Ishikawa (cell line): ENCODE measurements around the gene TLE6.

Source experiments
- CEBPB ChIP-seq: IDR thresholded peaks from 2 replicates; pipeline ENCODE4 v1.6.1; 2012
- CREB1 ChIP-seq: IDR thresholded peaks from 2 replicates; pipeline ENCODE4 v1.6.1; 2012; ENCODE audit warnings: low read depth
- EGR1 ChIP-seq: IDR thresholded peaks from 2 replicates; pipeline ENCODE4 v1.6.1; 2012
- EP300 ChIP-seq: IDR thresholded peaks from 2 replicates; pipeline ENCODE4 v1.6.1; 2012; ENCODE audit warnings: borderline replicate concordance
- FOXM1 ChIP-seq: IDR thresholded peaks from 2 replicates; pipeline ENCODE4 v1.6.1; 2012; ENCODE audit warnings: low read depth, borderline replicate concordance
- NFIC ChIP-seq: IDR thresholded peaks from 2 replicates; pipeline ENCODE4 v1.6.1; 2012
- RAD21 ChIP-seq: IDR thresholded peaks from 2 replicates; pipeline ENCODE4 v1.6.1; 2012; ENCODE audit warnings: low read depth
- TAF1 ChIP-seq: IDR thresholded peaks from 2 replicates; pipeline ENCODE4 v1.6.1; 2012; ENCODE audit warnings: low read depth, mild to moderate bottlenecking
- TCF12 ChIP-seq: IDR thresholded peaks from 2 replicates; pipeline ENCODE4 v1.6.1; 2012; ENCODE audit warnings: low read depth
- TEAD4 ChIP-seq: IDR thresholded peaks from 2 replicates; pipeline ENCODE4 v1.6.1; 2012
- YY1 ChIP-seq: IDR thresholded peaks from 2 replicates; pipeline ENCODE4 v1.6.1; 2012; ENCODE audit warnings: low read depth
- ZBTB7A ChIP-seq: IDR thresholded peaks from 2 replicates; pipeline ENCODE4 v1.6.1; 2012; ENCODE audit warnings: low read depth
- TF ChIP-seq, protein P1 (sequence below): IDR thresholded peaks from 2 replicates; pipeline ENCODE4 v1.6.1; 2012
- TF ChIP-seq, protein P2 (sequence below): IDR thresholded peaks from 2 replicates; pipeline ENCODE4 v1.6.1; 2012
- TF ChIP-seq, protein P3 (sequence below): IDR thresholded peaks from 2 replicates; pipeline ENCODE4 v1.6.1; 2012; ENCODE audit warnings: low read depth, mild to moderate bottlenecking

Gene TLE6

DNA sequence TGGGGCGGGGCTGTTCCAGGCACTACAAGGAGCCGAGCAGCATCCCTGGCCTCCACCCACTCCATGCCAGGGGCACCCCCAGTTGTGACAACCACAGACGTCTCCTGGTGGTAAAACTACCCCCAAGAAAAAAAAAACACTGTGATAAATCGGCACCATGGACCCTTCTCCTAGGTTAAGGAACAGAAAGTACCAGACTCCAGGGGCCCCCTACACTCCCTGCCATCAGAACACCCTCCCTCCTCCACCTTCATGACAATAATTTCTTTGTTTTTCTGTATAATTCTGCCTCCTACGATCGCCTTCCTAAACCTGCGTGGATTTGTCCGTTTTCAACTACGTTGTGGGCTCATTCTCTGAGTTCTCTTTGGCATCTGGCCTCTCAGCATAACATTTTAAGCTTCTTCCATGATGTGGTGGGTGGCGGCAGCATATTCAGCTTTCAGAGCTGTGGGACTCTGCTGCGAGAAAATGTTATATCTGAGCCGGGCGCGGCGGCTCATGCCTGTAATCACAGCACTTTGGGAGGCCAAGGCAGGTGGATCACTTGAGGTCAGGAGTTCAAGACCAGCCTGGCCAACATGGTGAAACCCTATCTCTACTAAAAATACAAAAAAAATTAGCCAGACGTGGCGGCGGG, 43.1 kb downstream of the TLE6 start:
- TF ChIP-seq CEBPB (no peak), TAF1 (no peak), TEAD4 (no peak), EGR1 (no peak), YY1 (no peak), EP300 (no peak)

DNA sequence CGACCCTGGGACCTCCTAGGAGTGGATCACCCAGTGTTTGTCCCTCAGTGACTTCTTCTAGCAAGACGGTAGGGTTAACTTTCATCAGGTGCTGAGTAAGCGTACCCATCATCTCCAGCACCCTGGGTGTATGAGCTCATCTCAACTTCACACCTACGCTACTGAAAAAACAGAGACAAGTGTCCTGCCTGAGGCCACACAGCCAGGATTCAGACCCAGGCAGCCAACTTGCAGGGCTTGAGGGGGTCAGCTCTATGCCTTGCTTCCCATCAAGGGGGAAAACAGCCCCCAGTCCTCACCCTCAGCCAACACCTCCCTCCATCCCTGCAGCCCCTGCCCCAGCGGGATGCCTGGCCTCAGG, 47.1 kb downstream of the TLE6 start:
- no peak for TF ChIP-seq EGR1
- TF ChIP-seq TCF12: no peak
- no peak for TF ChIP-seq ZBTB7A
- TF ChIP-seq, protein P1, sequence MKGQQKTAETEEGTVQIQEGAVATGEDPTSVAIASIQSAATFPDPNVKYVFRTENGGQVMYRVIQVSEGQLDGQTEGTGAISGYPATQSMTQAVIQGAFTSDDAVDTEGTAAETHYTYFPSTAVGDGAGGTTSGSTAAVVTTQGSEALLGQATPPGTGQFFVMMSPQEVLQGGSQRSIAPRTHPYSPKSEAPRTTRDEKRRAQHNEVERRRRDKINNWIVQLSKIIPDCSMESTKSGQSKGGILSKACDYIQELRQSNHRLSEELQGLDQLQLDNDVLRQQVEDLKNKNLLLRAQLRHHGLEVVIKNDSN: no peak
- no peak for TF ChIP-seq FOXM1
- TF ChIP-seq, protein P2, sequence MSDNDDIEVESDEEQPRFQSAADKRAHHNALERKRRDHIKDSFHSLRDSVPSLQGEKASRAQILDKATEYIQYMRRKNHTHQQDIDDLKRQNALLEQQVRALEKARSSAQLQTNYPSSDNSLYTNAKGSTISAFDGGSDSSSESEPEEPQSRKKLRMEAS: no peak
- TF ChIP-seq TAF1: no peak
- no peak for TF ChIP-seq NFIC
- no peak for TF ChIP-seq RAD21

DNA sequence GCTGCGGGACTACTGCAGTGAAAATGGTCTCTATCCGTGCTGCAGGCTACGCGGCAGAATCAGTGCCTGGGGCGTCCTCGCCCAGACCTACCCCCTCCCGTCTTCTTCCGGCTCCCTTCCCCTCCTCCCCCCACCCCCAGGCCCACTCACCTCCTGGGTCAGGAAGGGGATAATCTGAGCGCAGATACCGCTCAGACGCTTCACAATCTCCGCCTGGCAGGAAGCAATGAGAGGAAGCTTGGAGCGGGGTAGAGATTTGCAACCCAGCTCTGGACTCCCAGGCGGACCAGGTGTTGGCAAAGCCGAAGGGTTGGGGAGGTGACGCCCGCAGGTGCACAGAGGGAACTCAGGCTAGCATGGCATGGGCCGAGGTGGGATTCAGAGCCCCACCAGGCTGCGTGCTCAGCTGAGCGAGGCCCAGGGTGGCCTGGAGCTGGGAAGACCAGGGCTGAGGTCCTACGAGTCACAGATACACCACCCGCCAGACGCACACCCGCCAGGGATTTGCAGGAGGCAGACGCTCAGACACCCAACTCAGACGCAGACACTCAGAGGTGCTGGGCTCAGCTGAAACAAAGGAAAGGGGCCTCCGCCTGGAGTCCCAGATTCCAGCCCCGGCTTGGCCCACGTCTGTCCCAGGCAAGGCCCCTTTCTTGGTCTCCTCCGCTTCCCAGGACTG, 47.6 kb downstream of the TLE6 start:
- TF ChIP-seq YY1 (no peak), NFIC (no peak), EP300 (no peak), CEBPB (no peak), CREB1 (no peak), ZBTB7A (no peak), RAD21 (no peak), EGR1 (no peak), TAF1 (no peak), FOXM1 (no peak), TEAD4 (no peak), TCF12 (no peak)
- TF ChIP-seq, protein P1: no peak
- TF ChIP-seq, protein P3, sequence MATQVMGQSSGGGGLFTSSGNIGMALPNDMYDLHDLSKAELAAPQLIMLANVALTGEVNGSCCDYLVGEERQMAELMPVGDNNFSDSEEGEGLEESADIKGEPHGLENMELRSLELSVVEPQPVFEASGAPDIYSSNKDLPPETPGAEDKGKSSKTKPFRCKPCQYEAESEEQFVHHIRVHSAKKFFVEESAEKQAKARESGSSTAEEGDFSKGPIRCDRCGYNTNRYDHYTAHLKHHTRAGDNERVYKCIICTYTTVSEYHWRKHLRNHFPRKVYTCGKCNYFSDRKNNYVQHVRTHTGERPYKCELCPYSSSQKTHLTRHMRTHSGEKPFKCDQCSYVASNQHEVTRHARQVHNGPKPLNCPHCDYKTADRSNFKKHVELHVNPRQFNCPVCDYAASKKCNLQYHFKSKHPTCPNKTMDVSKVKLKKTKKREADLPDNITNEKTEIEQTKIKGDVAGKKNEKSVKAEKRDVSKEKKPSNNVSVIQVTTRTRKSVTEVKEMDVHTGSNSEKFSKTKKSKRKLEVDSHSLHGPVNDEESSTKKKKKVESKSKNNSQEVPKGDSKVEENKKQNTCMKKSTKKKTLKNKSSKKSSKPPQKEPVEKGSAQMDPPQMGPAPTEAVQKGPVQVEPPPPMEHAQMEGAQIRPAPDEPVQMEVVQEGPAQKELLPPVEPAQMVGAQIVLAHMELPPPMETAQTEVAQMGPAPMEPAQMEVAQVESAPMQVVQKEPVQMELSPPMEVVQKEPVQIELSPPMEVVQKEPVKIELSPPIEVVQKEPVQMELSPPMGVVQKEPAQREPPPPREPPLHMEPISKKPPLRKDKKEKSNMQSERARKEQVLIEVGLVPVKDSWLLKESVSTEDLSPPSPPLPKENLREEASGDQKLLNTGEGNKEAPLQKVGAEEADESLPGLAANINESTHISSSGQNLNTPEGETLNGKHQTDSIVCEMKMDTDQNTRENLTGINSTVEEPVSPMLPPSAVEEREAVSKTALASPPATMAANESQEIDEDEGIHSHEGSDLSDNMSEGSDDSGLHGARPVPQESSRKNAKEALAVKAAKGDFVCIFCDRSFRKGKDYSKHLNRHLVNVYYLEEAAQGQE: no peak

DNA sequence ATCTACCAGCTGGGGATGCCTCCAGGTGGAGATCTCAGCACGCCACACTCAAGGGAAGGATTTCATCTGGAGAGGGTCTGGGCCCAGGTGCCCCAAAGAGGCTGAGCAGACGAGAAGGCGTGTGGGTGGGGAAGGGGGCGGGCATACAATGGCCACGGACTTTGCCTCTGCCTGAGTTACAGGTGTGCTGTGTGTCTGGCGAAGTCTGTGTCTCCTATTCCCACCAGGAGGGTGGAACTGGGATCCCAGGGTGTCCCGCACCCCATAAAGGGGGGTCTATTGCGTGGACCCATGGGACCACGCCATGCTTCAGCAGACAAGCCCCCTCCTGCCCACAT, 48.2 kb downstream of the TLE6 start:
- no peak for TF ChIP-seq TCF12
- TF ChIP-seq, protein P2: no peak
- TF ChIP-seq YY1: no peak
- TF ChIP-seq EP300: no peak
- no peak for TF ChIP-seq TAF1
- no peak for TF ChIP-seq EGR1
- no peak for TF ChIP-seq RAD21
- no peak for TF ChIP-seq FOXM1
- TF ChIP-seq TEAD4: no peak

DNA sequence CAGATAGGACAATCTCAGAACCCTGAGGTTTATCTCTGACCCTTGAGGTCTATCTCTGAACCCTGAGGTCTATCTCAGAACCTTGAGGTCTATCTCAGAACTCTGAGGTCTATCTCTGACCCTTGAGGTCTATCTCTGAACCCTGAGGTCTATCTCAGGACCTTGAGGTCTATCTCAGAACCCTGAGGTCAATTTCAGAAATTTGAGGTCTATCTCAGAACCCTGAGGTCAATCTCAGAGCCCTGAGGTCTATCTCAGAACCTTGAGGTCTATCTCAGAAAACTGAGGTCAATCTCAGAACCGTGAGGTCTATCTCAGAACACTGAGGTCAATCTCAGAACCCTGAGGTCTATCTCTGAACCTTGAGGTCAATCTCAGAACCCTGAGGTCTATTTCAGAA, 49.4 kb downstream of the TLE6 start:
- TF ChIP-seq EGR1 (no peak), EP300 (no peak), ZBTB7A (no peak), YY1 (no peak)
- TF ChIP-seq, protein P1: no peak

DNA sequence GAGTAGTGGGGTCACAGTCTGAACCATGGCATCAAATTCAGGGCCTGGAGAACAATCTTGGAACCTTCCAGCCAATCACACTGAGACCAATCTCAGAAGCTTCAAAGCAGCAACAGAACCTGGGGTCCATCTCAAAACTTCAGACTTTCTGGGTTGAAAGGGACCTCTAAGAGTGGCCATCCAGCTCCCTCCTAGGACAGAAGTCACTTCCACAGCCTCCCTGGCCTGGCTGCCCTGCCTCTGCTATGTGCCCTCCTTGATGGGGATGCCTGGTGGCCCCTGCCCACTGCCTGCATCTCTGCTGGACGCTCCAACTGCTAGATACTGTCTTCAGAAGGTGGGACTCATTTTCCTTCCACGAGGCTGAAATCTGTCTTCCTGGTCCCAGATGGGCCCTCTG, 49.9 kb downstream of the TLE6 start:
- TF ChIP-seq YY1: no peak
- TF ChIP-seq TCF12: no peak
- TF ChIP-seq, protein P3: no peak
- TF ChIP-seq EGR1: no peak
- no peak for TF ChIP-seq CEBPB
- TF ChIP-seq TAF1: no peak
- no peak for TF ChIP-seq EP300
- no peak for TF ChIP-seq CREB1
- TF ChIP-seq, protein P1: no peak
- TF ChIP-seq ZBTB7A: no peak
- no peak for TF ChIP-seq NFIC
